Measurements from ENCODE around the gene HTT-AS.
"Not testable (repeated sequence)": the region's sequence is repeated elsewhere in the genome, so short reads cannot be mapped to it uniquely, and the experiment has no call there.

HTT-AS gene

DNA sequence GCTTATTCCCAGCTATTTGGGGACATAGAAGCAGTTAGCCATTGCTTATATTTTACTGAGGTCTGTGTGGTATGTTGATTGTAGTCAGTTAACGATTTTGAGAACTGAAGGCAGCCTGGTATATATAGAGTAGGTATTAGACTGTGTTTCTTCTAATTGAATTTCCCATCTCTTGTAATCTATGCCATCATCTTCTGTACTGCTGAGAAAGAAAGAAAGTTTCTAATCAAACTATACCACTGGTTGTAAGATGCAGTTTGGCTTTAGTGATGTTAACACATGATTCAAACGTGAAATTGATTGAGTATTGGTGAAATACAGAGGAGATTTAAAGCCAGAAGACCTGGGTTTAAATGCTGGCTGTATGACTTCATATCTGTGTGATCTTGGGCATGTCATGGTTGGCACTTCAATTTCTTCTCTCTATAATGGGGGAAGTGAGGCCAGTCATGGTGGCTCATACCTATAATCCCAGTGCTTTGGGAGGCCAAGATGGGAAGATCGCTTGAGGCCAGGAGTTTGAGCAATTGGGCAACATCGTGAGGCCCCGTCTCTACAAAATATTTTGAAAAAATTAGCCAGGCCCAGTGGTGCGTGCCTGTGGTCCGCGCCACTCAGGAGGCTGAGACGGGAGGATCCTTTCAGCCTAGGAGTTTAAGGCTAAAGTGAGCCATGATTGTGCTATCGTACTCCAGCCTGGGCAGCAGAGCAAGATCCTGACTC, 11.8 kb upstream of the HTT-AS start:
- no peak for DNase-seq

GRCh38 chr4:3083732-3084131, 9.4 kb upstream of the HTT-AS start:
- no peak for DNase-seq

- DNase-seq: no peak
These were observed 8.7 kb upstream of the HTT-AS start for GRCh38 chr4:3082925-3083515.

DNA sequence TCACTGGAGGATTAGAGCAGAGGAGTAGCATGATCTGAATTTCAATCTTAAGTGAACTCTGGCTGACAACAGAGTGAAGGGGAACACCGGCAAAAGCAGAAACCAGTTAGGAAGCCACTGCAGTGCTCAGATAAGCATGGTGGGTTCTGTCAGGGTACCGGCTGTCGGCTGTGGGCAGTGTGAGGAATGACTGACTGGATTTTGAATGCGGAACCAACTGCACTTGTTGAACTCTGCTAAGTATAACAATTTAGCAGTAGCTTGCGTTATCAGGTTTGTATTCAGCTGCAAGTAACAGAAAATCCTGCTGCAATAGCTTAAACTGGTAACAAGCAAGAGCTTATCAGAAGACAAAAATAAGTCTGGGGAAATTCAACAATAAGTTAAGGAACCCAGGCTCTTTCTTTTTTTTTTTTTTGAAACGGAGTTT, 5.4 kb upstream of the HTT-AS start:
- DNase-seq: peak in 1 of 2 donors; percentile 22

DNA sequence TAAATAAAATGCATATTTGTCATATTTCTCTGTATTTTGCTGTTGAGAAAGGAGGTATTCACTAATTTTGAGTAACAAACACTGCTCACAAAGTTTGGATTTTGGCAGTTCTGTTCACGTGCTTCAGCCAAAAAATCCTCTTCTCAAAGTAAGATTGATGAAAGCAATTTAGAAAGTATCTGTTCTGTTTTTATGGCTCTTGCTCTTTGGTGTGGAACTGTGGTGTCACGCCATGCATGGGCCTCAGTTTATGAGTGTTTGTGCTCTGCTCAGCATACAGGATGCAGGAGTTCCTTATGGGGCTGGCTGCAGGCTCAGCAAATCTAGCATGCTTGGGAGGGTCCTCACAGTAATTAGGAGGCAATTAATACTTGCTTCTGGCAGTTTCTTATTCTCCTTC, 3.5 kb upstream of the HTT-AS start:
- no peak for DNase-seq

- no peak for DNase-seq
These were observed 1.3 kb upstream of the HTT-AS start for GRCh38 chr4:3075652-3075981.

DNA sequence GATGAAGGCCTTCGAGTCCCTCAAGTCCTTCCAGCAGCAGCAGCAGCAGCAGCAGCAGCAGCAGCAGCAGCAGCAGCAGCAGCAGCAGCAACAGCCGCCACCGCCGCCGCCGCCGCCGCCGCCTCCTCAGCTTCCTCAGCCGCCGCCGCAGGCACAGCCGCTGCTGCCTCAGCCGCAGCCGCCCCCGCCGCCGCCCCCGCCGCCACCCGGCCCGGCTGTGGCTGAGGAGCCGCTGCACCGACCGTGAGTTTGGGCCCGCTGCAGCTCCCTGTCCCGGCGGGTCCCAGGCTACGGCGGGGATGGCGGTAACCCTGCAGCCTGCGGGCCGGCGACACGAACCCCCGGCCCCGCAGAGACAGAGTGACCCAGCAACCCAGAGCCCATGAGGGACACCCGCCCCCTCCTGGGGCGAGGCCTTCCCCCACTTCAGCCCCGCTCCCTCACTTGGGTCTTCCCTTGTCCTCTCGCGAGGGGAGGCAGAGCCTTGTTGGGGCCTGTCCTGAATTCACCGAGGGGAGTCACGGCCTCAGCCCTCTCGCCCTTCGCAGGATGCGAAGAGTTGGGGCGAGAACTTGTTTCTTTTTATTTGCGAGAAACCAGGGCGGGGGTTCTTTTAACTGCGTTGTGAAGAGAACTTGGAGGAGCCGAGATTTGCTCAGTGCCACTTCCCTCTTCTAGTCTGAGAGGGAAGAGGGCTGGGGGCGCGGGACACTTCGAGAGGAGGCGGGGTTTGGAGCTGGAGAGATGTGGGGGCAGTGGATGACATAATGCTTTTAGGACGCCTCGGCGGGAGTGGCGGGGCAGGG, 711 bp upstream of the HTT-AS start:
- peak; percentile 51 to 55 for DNase-seq

GRCh38 chr4:3073158-3074077, 920 bp downstream of the HTT-AS start:
- peak in 1 of 2 donors; percentile 9 for DNase-seq

DNA sequence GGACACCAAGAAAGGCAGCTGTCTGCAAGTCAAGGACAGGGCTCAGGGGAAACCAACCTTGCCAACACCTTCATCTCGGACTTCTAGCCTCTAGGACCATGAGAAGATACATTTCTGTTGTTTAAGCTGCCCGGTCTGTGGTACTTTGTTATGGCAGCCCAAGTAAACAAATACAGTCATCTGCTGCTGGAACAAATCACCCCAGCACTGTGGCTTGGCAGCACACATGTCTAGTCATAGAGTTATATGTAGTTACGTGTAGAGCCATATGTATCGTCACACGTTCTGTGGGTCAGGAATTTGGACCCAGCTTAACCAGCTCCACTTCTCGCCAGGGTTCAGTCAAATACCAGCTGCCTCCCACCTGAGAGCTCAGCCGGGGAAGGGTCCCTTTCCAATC, 2.5 kb downstream of the HTT-AS start:
- DNase-seq: no peak

GRCh38 chr4:3070709-3071500, 3.4 kb downstream of the HTT-AS start:
- DNase-seq: no peak

DNA sequence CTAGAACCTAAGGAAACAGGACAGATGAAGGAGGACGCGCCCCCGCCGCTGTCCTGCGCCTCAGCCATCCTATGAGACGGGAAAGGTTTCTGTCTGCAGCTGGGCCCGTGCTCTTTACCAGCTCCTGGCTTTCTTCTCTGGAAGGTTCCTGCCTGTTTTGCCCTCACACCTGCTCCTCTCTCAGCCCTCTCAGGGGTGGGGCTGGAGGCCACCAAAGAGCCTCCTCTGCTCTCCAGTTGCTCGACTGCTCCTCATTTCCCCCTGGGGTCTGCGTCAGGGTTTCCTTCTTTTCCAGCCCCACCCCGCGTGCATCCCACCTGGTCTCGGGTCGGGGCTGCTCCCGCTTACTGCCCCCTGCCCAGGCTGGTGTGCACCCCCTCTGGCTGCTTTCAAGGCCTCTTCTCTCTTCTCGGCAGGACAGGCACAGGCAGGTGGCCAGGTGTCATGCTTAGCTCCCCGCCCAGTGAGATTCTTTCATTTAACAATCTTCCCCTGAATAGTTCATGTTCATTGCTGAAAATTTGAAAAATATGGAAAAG, 4.6 kb downstream of the HTT-AS start:
- no peak for DNase-seq

- DNase-seq: no peak
These were observed 6.8 kb downstream of the HTT-AS start for GRCh38 chr4:3067473-3068001.

- DNase-seq: no peak
These were observed 7.4 kb downstream of the HTT-AS start for GRCh38 chr4:3066836-3067400.

GRCh38 chr4:3065551-3065950, 8.8 kb downstream of the HTT-AS start:
- no peak for DNase-seq

DNA sequence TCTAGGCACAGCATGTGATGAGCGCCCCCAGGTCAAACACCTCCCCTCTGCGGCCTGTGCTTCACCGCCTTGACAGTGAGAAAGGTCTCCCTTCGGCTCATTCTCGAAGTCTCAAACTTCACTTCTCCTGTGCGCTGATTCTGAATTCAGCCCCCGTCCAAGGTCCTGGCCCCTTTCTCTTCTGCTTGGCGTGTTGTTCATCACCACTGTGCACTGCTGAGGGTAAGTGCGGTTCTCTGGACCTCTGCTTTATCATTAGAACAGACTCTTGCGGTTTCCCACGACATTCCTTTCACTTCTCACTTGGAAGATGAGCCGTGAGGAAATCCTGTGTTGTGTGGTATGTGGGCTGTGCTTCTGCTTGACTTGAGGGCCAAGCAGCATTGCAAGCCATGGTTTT, 11.9 kb downstream of the HTT-AS start:
- no peak for DNase-seq

- no peak for DNase-seq
These were observed 13.4 kb downstream of the HTT-AS start for GRCh38 chr4:3060946-3061345.

DNA sequence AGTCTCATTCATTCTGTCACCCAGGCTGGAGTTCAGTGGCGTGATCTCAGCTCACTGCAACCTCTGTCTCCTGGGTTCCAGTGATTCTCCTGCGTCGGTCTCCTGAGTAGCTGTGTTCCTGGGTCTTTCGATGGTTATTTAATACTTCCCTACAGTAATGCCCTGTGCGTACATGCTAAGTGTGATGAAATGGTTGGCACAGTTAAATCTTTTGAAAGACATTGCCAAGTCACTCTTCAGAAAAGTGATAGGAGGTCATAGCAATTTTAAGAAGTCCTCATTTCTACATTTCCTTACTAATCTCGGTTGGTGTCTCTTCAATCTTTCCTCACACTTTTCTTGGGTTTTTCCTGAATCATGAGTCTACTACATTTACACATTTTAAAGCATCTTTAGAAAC, 14.4 kb downstream of the HTT-AS start:
- DNase-seq: no peak

DNA sequence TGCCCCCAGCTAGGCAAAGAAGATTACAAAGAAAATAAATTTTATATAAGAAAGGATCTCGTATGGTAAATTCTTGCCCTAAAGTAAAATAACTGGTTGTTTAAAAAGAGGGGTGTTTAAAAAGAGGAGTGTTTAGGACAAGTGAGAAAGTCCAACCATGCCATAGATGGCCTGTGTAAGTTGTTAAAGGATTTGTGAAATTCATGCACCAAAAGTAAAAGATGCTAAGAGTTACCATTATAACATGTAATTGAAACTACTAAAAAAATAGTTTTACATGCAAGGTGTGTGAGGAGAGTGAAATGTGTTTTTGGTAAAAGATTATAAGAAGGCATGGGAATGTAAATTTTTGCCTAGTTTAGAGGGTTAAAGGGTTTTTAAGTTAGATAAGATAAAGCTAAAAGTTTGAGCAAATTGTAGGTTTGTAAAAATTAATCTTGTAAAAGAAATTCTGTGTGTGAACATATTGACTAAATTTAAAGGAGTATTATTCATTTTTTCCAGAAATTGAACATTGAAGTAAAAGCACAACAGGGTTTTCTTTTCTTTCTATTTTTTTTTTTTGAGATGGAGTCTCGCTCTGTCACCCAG, 20.1 kb downstream of the HTT-AS start:
- DNase-seq: no peak

GRCh38 chr4:3051141-3051897, 23.0 kb downstream of the HTT-AS start:
- not testable (repeated sequence) for DNase-seq
